ENCODE results near the gene R3HDM2.

DNA sequence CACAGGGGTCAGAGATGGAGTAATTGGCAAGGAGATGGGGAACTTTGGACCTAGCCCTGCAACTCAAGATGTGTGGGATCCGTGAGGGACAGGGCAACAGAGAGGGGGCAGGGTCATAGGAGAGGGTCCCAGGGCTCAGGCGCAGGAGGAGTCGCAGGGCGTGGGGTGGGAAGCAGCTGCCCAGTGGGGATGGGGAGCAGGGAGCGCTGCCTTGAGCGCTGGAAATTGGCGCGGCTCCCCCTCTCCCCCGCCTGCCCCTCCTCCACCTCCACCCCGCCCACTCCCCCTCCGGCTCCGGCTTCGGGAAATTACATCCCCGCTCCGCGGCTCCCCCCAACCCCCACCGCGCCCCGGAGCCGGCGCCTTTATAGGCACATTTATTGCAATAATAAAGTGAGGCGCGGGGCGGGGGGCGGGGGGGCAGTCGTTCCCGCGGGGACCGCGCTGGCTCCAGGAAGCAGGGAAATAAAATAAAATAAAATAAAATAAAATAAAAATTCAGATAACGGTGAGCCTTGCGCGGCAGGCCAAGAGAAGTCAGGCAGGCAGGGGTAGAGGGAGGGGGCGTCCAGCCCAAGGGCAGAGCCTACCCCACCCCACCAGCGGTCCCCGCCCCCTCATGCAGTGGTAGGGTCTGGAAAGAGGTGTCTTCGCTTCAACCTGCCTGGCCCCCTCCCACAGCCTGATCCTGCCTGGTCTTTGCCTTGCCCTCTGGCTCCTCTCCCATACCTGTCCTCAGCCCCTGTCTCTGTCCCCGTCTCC, 210.7 kb downstream of the R3HDM2 start:
- TF ChIP-seq, protein P1, sequence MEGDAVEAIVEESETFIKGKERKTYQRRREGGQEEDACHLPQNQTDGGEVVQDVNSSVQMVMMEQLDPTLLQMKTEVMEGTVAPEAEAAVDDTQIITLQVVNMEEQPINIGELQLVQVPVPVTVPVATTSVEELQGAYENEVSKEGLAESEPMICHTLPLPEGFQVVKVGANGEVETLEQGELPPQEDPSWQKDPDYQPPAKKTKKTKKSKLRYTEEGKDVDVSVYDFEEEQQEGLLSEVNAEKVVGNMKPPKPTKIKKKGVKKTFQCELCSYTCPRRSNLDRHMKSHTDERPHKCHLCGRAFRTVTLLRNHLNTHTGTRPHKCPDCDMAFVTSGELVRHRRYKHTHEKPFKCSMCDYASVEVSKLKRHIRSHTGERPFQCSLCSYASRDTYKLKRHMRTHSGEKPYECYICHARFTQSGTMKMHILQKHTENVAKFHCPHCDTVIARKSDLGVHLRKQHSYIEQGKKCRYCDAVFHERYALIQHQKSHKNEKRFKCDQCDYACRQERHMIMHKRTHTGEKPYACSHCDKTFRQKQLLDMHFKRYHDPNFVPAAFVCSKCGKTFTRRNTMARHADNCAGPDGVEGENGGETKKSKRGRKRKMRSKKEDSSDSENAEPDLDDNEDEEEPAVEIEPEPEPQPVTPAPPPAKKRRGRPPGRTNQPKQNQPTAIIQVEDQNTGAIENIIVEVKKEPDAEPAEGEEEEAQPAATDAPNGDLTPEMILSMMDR (conservative IDR thresholded peaks at IDR 0.05; ENCODE audit: low read length) = no peak
- no peak for TF ChIP-seq EZH2phosphoT487 (IDR thresholded peaks at IDR 0.05; ENCODE audit: borderline replicate concordance)
